Tongue (tissue), 2 donors: Measurements from ENCODE around the gene PGBD5. TPM values are rescaled to one million over a fixed set of nuclear protein-coding genes. Genes with fewer than 3 reads are reported as not detected.

Source experiments
- DNase-seq: peaks from one replicate; pipeline ENCODE4 v3.0.0-alpha.2; 2015
- total RNA-seq: library from RNA; depleted of rRNA; stranded (reverse); fragments of >200 nt; gene quantifications from one replicate; pipeline ENCODE4 v1.2.3, GENCODE V29; 2014

Gene PGBD5
- total RNA-seq, 1 donor from 2014 or later = 13.6 TPM

GRCh38 chr1:230348386-230349019, 77.6 kb downstream of the PGBD5 start:
- peak; percentile 24 for DNase-seq

- DNase-seq = no peak
These were observed 78.2 kb downstream of the PGBD5 start for GRCh38 chr1:230347896-230348295.

GRCh38 chr1:230345139-230345885, 80.8 kb downstream of the PGBD5 start:
- DNase-seq = no peak

GRCh38 chr1:230342699-230343098, 83.4 kb downstream of the PGBD5 start:
- no peak for DNase-seq

- DNase-seq = no peak
These were observed 84.1 kb downstream of the PGBD5 start for GRCh38 chr1:230342019-230342418.

- DNase-seq = no peak
These were observed 85.0 kb downstream of the PGBD5 start for GRCh38 chr1:230341162-230341546.

- DNase-seq = peak; percentile 46
These were observed 85.5 kb downstream of the PGBD5 start for GRCh38 chr1:230340526-230341161.

GRCh38 chr1:230339033-230339432, 87.1 kb downstream of the PGBD5 start:
- DNase-seq = no peak

- DNase-seq = no peak
These were observed 88.9 kb downstream of the PGBD5 start for GRCh38 chr1:230337266-230337665.

- peak; percentile 78 for DNase-seq
These were observed 90.1 kb downstream of the PGBD5 start for GRCh38 chr1:230335861-230336522.

- DNase-seq = no peak
These were observed 91.7 kb downstream of the PGBD5 start for GRCh38 chr1:230334447-230334837.

GRCh38 chr1:230333590-230334446, 92.3 kb downstream of the PGBD5 start:
- DNase-seq = no peak

- DNase-seq = no peak
These were observed 93.5 kb downstream of the PGBD5 start for GRCh38 chr1:230332575-230333066.

GRCh38 chr1:230332061-230332460, 94.1 kb downstream of the PGBD5 start:
- no peak for DNase-seq

GRCh38 chr1:230330157-230330556, 96.0 kb downstream of the PGBD5 start:
- no peak for DNase-seq

GRCh38 chr1:230328342-230329015, 97.7 kb downstream of the PGBD5 start:
- no peak for DNase-seq

GRCh38 chr1:230327892-230328284, 98.2 kb downstream of the PGBD5 start:
- DNase-seq = no peak

- no peak for DNase-seq
These were observed 98.9 kb downstream of the PGBD5 start for GRCh38 chr1:230326971-230327891.

GRCh38 chr1:230323686-230324085, 102.4 kb downstream of the PGBD5 start:
- no peak for DNase-seq

- DNase-seq = no peak
These were observed 103.1 kb downstream of the PGBD5 start for GRCh38 chr1:230322967-230323547.
